ENCODE data around the gene PTPRC.

GRCh38 chr1:198660341-198661261 is 21.8 kb downstream of the PTPRC start:
- no peak for TF ChIP-seq CTCF (IDR thresholded peaks at IDR 0.05)
- TF ChIP-seq POLR2AphosphoS2 (conservative IDR thresholded peaks at IDR 0.05; ENCODE audit: low read length): no peak
- TF ChIP-seq CHD4 (IDR thresholded peaks at IDR 0.05; ENCODE audit: borderline replicate concordance): no peak
- TF ChIP-seq RCOR1 (IDR thresholded peaks at IDR 0.05; ENCODE audit: low read depth, low read length): no peak
- TF ChIP-seq SREBF2 (IDR thresholded peaks at IDR 0.05): no peak
- no peak for TF ChIP-seq REST (IDR thresholded peaks at IDR 0.05)
- TF ChIP-seq FOSL2 (IDR thresholded peaks at IDR 0.05): no peak
- TF ChIP-seq FOSL2 (CRISPR knock-in tag; IDR thresholded peaks at IDR 0.05): no peak
- TF ChIP-seq POLR2A (IDR thresholded peaks at IDR 0.05; ENCODE audit: low read length): no peak
- no peak for TF ChIP-seq HDAC2 (IDR thresholded peaks at IDR 0.05)
- no peak for TF ChIP-seq KDM1A (IDR thresholded peaks at IDR 0.05; ENCODE audit: low read depth)
- no peak for TF ChIP-seq RAD21 (conservative IDR thresholded peaks at IDR 0.05 in 1 of 2, IDR thresholded peaks at IDR 0.05 in 1 of 2)
- TF ChIP-seq HEYL (CRISPR knock-in tag; IDR thresholded peaks at IDR 0.05): no peak
